ENCODE data around the gene POLD4.
"Not testable (repeated sequence)": the region's sequence is repeated elsewhere in the genome, so short reads cannot be mapped to it uniquely, and the experiment has no call there.

Gene POLD4

DNA sequence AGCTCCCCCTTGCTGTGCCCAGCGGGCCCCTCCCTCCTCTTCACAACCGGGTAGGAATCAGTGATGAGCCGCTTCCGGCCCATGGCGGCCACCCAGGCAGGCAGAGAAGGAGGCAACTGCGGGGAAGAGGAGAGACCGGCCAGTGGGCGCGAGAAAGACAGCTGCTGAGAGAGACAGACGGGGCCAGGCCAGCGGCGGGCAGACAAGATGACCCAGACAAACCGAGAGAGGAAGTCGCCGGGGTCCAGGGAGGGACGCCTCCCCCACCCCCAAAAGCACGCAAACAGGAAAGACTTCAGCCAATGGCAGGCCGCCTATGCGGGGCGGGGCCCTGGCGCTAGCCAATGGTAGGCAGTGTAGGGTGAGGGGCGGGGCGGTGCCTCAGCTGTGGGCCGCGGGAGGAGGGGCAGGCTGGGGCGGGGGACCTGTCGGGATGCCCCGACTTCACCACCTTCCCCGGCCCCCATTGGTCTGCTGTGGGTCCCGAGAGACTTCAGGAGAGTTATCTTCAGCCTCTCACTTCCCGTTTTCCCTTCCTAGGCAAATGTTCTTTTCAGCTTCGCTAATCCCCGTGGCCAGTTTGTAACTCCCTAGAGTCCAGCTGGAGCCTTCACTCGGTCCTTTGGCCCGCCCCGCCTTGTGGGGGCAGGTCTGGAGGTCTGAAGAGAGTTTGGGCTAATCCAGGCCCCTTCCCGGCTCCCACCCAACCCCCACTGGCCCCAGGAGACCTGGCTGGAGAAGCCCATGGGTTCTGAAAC is at the start of gene POLD4:
POLD4 (minus strand) TSS at position 230 of the 758 bp plus-strand sequence; CDS start at position 83, 147 bp downstream.
- peak; percentile 95 for DNase-seq (ENCODE audit: low spot score)

DNA sequence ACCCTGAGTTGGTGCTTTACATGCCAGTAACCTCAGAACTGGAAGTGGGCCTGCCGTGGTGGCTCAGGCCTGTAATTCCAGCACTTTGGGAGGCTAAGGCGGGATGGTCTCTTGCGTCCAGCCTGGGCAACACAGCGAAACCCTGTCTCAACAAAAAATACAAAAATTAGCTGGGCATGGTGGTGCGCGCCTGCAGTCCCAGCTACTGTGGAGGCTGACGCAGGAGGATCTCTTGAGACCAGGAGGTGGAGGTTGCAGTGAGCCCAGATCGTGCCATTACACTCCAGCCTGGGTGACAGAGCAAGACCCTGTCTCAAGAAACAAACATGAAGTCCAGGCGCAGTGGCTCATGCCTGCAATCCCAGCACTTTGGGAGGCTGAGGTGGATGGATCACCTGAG is 49.7 kb upstream of the POLD4 start:
- not testable (repeated sequence) for DNase-seq (ENCODE audit: low spot score)

DNA sequence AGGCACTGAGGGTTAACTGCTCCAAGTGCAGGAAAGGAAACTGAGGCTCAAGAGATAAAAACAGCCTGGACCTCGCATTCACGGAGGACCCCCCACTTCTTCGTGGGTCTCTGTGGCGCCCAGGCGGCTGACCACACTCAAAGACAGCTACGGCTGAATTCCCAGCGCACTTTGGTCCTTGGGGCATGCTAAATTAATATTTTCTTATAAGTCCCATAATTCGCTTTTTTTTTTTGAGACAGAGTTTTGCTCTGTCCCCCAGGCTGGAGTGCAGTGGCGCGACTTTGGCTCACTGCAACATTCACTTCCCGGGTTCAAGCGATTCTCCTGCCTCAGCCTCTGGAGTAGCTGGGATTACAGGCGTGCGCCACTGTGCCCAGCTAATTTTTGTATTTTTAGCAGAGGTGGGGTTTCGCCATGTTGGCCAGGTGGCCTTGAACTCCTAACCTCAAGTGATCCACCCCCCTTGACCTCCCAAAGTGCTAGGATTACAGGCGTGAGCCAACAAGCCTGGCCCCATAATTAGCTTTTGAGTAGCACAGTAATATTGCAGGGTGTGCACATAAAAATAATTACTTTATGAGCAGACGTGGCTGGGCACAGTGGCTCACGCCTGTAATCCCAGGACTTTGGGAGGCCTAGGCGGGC is 49.0 kb upstream of the POLD4 start:
- DNase-seq (ENCODE audit: low spot score): not testable (repeated sequence)

DNA sequence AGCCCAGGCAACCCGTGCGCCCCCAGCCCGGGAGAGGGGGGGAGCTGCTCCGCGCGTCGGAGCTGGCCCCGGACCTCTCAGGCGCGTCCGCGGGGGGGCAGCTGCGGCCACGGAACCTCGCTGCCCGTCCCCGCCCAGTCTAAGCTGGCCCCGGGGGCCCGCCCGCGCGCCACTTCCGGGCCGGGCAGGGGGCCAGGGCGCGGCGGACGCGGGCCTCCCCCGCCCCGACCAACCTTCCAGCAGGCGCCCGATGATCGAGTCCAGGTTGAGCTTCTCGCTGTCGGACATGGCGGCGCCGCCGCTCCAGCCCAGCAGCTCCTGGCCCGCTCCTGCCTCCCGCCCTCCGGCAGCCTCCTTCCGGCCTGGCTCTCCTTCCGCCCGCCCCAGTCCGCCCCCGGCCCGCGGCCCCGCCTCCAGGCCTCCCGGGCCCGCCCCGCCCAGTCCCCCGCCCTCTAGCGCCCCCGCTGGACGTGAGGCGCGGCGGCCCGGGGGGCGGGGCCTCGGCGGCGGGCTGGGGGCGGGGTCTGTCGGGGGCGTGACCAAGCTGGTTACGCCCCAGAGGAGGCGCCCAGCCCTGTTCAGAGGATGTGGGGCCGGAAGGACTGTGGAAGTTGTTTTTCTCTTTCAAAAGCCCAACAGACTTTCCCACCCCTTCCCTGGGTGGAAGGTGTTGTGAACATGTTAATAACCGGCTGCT is 48.3 kb upstream of the POLD4 start, which contains the start of gene PPP1CA:
PPP1CA (minus strand) TSS at position 364 of the 697 bp plus-strand sequence; CDS start at position 288, 76 bp downstream.
- peak; percentile 86 for DNase-seq (ENCODE audit: low spot score)

DNA sequence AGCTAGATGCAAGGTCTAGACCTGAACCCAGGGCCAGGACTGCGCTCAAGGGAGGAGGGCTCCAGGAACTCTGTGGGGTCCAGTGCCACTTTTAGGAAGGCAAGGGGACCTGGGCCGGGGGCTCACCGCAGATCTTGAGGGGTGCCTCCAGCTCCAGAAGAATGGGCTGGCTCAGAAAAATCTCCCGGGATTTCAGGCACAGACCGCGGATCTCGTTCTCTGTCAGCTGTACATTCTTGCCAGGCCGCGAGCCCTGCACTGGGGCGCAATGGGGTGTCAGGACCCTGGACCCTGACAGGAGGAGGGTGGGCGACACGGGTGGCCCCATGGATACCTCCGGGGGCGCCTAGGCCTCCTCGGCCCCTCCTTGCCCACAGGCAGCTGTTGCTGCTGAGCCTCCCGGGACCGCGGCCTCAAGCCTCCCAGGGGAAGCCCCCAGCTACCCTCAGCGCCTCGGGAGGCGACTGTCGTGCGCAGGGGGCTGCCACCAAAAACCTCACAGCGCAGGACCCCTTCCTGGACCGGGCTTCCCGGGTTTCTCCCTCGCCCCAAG is 47.7 kb upstream of the POLD4 start:
- no peak for DNase-seq (ENCODE audit: low spot score)

DNA sequence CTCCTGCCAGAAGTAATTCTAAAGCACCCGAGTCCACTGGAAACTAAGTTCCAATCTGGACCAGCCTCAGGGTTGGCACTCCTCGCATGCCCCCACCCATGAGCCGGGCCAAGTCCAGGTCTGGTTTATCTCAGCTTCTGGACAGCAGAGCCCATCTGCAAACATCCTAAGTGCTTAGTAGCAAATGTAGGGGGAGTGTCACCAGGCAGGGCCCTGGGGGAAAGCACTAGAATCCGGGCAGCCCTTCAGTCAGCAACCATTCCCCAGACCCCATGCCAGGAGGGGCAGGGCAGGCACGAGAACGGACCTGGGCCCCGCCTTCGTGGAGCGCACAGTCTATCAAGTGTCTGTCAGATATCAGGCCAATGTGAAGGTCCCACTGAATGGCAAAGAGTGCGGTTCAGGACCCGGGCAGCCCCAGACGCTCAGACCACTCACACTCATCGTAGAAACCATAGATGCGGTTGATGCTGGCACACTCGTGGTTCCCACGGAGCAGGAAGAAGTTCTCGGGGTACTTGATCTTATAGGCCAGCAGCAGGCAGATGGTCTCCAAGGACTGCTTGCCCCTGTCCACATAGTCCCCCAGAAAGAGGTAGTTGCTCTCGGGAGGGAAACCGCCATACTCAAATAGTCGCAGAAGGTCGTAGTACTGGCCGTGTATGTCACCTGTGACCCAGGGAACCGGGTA is 47.0 kb upstream of the POLD4 start:
- DNase-seq (ENCODE audit: low spot score): peak; percentile 74

DNA sequence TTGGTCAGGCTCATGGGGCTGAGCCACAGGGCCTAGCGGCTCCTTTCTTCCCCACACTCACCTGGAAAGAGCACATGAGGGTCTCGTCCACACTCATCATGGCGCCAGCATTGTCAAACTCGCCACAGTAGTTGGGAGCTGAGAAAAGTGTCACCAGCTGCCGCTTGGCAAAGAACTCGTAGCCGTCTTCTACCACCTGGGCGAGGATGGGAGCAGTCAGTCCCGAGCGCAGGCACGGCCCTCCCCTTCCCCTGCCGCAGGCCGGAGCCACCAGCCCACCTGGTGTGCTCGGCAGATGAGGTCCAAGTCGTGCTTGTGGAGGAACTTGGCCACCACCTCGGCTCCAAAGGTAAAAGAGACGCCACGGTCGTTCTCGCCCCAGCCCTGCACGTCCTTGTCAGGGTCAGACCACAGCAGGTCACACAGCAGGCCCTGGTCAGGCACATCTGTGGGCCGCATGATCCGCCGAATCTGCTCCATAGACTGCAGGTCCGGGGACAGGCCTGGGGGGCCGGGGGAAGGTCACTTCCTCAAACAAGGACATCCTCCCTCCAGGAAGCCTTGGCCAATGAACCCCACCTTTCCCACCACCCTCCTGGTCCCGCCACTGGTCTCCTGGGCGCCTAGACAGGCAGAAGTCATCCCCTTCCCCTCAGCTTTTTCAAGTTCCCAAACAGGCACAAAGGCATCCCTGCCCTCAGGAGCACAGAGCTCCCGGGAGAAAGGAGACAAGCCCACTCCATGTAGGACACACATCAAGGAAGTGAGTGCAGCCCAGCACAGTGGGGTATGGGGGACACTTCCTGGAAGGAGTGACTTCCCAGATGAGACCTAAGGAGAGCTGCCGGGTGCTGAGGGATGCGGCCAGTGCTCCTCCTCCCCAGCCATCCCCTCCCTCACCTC is 45.6 kb upstream of the POLD4 start:
- no peak for DNase-seq (ENCODE audit: low spot score)

DNA sequence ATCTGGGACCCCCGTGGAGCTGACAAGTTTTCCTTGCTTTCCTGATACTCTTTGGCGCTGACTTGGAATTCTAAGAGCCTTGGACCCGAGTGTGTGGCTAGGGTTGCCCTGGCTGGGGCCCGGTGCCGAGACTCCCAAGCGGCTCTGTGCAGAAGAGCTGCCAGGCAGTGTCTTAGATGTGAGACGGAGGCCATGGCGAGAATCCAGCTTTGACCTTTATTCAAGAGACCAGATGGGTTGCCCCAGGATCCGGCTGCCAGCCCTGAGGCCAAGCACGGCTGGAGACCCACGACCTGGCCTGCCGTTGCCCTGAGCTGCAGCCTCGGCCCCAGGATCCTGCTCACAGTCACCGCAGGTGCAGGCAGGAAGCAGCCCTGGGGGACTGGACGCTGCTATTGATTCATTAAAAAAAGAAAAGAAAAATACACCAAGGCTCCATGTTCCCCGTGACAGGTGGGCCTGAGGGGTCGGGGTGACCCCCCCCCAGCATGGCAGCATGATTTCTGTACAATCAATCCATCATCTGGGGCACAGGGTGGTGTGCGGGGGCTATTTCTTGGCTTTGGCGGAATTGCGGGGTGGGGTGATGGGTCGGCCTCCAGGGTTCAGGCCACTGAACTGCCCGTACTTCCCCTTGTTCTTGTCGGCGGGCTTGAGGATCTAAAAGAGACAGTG is 44.8 kb upstream of the POLD4 start:
- no peak for DNase-seq (ENCODE audit: low spot score)

DNA sequence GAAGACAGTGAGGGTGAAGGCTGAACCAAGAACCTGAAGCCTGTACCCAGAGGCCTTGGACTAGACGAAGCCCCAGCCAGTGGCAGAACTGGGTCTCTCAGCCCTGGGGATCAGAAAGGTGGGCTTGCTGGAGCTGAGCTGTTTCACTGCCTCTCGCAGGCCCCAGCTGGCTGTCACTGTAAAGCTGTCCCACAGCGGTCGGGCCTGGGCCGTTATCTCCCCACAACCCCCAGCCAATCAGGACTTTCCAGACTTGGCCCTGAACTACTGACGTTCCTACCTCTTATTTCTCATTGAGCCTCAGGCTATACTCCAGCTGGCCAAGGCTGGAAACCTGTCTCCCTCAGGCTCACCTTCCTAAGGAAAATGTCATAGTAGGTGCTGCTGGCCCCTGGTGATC is 44.2 kb upstream of the POLD4 start:
- DNase-seq (ENCODE audit: low spot score): no peak

DNA sequence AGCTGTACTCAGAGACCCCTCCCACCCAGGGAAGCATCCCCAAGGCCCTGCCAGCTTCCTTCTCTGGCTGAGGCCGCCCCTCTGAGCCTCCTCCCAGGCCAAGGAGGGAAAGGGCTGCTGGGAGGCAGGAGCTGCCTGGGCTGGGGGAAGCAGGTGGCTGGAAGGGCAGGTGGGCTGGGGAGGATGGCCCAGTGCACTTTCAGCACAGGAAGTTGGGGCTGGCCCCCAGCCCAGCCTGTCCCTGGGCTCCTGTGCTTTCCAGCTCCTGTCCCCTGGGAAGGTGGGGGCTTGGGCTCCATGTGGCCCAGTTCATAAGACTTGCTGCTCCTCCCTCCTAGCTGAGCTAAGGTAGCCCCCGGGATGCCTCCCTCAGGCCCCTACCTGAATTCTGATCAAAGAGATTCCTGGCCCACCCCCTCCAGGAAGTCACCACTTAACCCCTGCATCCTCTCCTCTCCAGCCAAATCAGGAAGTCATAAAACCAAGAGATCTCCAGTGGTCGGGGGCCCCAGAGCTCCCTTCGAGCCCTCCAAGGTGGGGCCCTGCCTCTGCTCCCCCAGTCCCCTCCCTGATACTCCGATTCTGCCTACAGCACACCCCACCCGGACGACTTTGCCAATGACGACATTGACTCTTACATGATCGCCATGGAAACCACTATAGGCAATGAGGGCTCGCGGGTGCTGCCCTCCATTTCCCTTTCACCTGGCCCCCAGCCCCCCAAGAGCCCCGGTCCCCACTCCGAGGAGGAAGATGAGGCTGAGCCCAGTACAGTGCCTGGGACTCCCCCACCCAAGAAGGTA is 43.4 kb upstream of the POLD4 start:
- no peak for DNase-seq (ENCODE audit: low spot score)

DNA sequence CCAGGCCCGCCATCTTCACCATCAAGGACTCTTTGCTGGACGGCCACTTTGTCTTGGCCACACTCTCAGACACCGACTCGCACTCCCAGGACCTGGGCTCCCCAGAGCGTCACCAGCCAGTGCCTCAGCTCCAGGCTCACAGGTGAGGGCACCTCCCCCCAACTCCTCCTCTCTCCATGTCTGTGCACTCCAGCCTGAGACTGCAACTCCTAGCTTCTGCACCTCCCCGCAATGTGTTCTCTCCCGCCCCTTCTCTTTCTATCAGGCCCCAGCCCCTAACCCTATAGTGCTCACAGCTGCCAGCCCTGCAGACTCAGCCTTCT is 42.9 kb upstream of the POLD4 start:
- no peak for DNase-seq (ENCODE audit: low spot score)

DNA sequence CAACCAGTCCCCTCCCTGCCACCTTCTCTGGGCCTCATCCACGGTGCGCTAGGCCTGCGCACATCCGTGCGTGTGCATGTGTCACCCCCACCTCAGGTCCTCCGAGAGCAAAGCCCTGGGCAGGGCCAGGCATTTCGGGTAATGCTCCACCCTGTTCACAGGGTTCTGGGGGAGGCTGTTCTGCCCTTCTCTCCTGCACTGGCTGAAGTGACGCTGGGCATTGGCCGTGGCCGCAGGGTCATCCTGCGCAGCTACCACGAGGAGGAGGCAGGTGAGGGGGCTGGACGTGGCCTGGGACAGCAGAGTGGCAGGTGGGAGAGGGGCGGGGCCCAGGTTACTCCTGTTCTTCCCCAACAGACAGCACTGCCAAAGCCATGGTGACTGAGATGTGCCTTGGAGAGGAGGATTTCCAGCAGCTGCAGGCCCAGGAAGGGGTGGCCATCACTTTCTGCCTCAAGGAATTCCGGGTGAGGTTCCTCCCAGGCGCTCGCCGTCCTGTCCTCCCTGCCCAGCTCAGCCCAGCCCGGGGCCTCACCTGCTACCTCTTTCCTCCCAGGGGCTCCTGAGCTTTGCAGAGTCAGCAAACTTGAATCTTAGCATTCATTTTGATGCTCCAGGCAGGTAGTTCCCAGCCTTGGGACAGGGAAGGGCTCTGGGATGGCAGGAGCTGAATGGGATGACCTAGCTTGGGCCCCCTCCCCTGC is 42.4 kb upstream of the POLD4 start:
- DNase-seq (ENCODE audit: low spot score): no peak

DNA sequence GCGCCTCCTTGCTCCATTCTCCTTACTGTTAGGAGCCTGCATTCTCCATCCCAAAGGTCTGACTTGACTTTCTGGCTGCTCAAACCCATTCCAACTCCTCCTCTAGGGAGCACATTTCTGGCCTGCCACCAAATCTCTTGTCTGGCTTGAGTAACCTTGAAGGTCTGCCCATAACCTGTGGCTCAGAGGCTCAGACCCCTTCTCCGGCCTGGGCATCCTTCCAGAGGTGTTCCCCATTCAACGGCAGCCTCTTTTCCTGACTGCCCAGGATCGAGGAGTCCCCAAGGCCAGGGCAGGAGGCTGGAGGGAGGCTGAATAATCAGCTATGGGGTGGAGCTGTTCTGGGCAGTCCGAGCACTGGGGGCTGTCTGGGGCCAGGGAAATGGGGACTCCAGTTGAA is 40.6 kb upstream of the POLD4 start:
- DNase-seq (ENCODE audit: low spot score): no peak

DNA sequence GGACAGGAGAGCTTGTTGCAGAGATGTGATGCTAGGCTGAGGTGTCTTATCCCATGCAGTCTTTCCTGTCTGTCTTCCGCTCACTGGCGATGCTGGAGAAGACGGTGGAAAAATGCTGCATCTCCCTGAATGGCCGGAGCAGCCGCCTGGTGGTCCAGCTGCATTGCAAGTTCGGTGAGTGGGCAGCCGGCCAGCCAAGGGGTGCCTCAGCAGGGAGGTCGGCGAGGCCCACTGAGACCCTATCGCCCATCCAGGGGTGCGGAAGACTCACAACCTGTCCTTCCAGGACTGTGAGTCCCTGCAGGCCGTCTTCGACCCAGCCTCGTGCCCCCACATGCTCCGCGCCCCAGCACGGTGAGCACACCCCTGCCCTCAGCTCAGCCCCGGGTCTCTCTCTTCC is 40.1 kb upstream of the POLD4 start:
- no peak for DNase-seq (ENCODE audit: low spot score)

DNA sequence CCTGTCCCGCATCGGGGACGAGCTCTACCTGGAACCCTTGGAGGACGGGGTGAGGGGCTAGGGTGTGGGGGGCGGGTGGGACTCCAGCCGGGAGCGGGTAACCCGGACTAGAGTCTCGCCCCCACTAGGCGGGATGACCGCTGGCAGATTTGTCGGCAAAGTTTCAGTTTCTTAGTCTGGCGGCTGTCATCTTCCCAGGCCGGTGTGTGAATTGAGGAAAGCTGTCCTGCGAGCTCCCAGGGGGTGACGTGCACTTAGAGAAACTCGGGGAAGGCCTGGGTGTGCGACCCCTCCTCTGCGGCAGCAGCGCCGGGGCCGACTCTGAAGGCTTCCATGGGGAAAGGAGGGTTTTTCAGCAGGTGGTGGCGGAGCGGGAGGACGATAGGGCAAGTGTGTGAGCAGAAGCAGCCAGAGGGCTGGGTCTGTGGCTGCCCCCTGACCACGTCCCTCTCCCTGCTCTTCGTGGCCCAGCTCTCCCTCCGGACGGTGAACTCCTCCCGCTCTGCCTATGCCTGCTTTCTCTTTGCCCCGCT is 38.9 kb upstream of the POLD4 start:
- peak; percentile 40 for DNase-seq (ENCODE audit: low spot score)

DNA sequence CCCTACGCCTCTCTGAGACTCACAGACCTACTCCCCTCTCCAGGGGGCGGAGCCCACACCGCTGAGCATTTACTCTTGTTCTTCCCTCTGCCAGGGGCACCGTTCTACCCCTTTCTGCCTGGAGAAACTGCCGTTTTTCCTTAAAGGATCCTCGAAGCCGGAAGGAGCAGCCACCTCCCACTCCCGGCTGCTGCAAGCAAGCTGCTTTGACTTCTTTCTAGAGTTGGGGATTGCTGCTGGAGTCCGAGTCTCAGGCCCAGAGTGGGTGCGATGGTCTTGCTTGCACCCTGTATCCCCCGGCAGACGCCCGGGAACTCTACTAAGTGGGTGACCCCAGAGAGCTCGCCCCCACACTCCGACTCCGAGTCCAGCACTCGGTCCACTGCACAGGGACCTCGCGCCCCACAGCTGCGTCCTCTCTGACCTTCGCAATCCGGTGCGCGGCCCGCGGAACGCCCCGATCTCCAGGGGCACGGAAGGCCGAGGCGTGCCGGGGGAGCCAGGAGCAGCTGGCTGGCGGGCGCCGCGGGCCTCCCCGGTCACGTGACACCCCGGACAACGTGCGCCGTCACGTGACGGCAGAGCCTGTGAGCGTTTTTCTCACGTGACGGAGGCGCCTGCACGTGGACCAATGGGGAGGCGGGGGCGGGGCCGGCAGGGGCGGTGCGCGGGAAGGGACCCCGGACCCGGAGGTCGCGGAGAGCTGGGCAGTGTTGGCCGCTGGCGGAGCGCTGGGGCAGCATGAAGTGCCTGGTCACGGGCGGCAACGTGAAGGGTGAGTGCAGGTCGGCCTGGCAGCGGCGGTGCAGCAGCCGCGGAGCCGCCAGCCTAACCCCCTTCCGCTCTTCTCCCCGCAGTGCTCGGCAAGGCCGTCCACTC is 38.2 kb upstream of the POLD4 start, which contains the start of gene RAD9A:
RAD9A (plus strand) TSS at position 683 of the 879 bp plus-strand sequence; CDS start at position 742, 59 bp downstream.
- peak; percentile 95 for DNase-seq (ENCODE audit: low spot score)

DNA sequence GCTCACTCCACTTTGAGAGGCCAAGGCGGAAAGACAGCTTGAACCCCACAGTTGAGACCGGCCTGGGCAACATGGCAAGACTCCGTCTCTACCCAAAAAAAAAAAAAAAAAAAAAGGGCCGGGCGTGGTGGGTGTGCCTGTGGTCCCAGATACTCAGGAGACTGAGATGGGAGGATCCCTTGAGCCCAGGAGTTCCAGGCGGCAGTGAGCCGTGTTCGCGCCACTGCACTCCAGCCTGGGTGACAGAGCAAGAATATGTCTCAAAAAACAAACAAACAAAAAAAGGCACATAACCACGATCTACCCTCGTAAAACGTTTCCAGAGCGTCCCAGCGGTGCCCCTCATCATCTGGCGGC is 37.6 kb upstream of the POLD4 start:
- DNase-seq (ENCODE audit: low spot score): no peak

DNA sequence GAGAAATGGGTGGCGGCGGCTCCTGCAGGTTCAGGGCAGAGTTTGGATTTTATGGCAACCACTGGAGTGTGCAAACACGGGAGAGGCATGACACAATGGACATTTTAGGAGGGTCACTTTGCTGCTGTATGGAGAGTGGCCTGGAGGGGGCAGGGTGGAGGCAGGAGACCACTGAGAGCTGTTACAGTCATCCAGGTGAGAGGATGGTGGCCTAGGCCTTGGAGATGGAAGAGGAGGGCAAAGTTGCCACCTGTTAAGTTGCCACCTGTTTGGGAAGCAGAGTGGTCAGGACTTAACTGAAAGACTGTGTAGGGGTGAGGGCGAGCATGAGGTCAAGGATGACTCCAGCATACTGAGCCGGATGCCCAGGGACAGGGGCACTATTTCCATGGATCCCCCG is 36.1 kb upstream of the POLD4 start:
- DNase-seq (ENCODE audit: low spot score): no peak
